ENCODE measurements around the gene ZNF653.

Gene ZNF653

GRCh38 chr19:11504502-11505031, 1.1 kb downstream of the ZNF653 start:
- TF ChIP-seq POLR2A (IDR thresholded peaks at IDR 0.05; ENCODE audit: low read depth, low read length), result no peak
- no peak for FAIRE-seq
- DNase-seq (ENCODE audit: insufficient read length, low spot score), result no peak

DNA sequence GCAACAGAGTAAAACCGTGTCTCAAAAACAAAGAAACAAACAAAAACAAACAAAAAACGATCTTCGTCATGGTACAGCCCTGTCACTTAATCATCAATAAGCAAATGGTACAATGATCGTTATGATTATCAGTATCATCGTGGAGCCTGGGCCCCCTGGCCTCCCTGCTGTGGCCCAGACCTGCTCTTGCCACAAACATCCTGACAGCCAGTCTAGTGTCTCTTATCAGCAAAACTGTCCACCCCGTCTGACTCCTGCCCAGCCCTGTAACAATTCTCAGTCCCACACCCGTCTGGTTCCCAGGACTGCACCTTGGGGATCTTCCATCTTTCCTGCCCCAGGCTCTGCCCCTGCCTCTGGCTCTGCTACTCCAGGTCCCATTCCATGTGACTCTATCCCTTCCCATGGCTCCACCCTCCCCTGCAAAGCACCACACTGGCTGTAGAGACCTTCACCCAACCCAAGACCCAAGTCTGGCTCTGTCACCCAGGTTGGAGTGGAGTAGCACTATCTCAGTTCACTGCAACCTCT, 5.7 kb downstream of the ZNF653 start:
- no peak for TF ChIP-seq POLR2A (IDR thresholded peaks at IDR 0.05; ENCODE audit: low read depth, low read length)
- FAIRE-seq (no peak), DNase-seq (ENCODE audit: insufficient read length, low spot score) (no peak)

DNA sequence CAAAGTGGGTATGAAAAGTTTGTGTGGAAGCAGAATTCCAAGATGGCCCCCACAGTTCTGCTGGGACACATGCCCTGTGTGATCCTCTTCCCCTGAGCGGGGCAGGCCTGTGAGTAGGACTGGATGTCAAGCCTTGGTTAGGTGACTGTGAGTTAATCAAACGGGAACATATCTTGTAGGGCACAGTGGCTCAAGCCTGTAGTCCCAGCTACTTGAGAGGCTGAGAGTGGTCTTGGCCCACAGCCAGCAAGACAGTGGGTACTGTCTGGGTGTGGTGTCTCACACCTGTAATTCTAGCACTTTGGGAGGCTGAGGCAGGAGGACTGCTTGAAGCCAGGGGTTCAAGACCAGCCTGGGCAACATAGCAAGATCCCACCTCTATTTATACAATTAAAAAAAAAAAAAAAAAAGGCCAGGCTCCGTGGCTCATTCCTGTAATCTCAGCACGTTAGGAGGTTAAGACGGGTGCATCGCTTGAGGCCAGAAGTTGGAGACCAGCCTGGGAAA, 6.4 kb downstream of the ZNF653 start:
- no peak for TF ChIP-seq POLR2A (IDR thresholded peaks at IDR 0.05; ENCODE audit: low read depth, low read length)
- FAIRE-seq, result no peak
- no peak for DNase-seq (ENCODE audit: insufficient read length, low spot score)

GRCh38 chr19:11496391-11497163, 9.1 kb downstream of the ZNF653 start:
- no peak for FAIRE-seq
- peak; percentile 90 for DNase-seq (ENCODE audit: insufficient read length, low spot score)
- TF ChIP-seq POLR2A (IDR thresholded peaks at IDR 0.05; ENCODE audit: low read depth, low read length), result no peak

GRCh38 chr19:11495885-11496284, 9.8 kb downstream of the ZNF653 start:
- TF ChIP-seq POLR2A (IDR thresholded peaks at IDR 0.05; ENCODE audit: low read depth, low read length), result no peak
- no peak for FAIRE-seq
- no peak for DNase-seq (ENCODE audit: insufficient read length, low spot score)

- TF ChIP-seq POLR2A (IDR thresholded peaks at IDR 0.05; ENCODE audit: low read depth, low read length), result no peak
- no peak for DNase-seq (ENCODE audit: insufficient read length, low spot score)
- FAIRE-seq, result no peak
Measured at GRCh38 chr19:11495481-11495880, 10.2 kb downstream of the ZNF653 start.

GRCh38 chr19:11494634-11495285, 10.9 kb downstream of the ZNF653 start:
- no peak for DNase-seq (ENCODE audit: insufficient read length, low spot score)
- TF ChIP-seq POLR2A (IDR thresholded peaks at IDR 0.05; ENCODE audit: low read depth, low read length), result no peak
- no peak for FAIRE-seq

GRCh38 chr19:11489378-11489777, 16.3 kb downstream of the ZNF653 start:
- no peak for FAIRE-seq
- no peak for DNase-seq (ENCODE audit: insufficient read length, low spot score)
- no peak for TF ChIP-seq POLR2A (IDR thresholded peaks at IDR 0.05; ENCODE audit: low read depth, low read length)

GRCh38 chr19:11486661-11487503, 18.8 kb downstream of the ZNF653 start:
- TF ChIP-seq POLR2A (IDR thresholded peaks at IDR 0.05; ENCODE audit: low read depth, low read length), result no peak
- DNase-seq (ENCODE audit: insufficient read length, low spot score) (no peak), FAIRE-seq (no peak)

- no peak for DNase-seq (ENCODE audit: insufficient read length, low spot score)
- no peak for FAIRE-seq
- no peak for TF ChIP-seq POLR2A (IDR thresholded peaks at IDR 0.05; ENCODE audit: low read depth, low read length)
Measured at GRCh38 chr19:11485245-11485837, 20.3 kb downstream of the ZNF653 start.

GRCh38 chr19:11483366-11484111, 22.1 kb downstream of the ZNF653 start:
- no peak for TF ChIP-seq POLR2A (IDR thresholded peaks at IDR 0.05; ENCODE audit: low read depth, low read length)
- DNase-seq (ENCODE audit: insufficient read length, low spot score) (no peak), FAIRE-seq (no peak)

DNA sequence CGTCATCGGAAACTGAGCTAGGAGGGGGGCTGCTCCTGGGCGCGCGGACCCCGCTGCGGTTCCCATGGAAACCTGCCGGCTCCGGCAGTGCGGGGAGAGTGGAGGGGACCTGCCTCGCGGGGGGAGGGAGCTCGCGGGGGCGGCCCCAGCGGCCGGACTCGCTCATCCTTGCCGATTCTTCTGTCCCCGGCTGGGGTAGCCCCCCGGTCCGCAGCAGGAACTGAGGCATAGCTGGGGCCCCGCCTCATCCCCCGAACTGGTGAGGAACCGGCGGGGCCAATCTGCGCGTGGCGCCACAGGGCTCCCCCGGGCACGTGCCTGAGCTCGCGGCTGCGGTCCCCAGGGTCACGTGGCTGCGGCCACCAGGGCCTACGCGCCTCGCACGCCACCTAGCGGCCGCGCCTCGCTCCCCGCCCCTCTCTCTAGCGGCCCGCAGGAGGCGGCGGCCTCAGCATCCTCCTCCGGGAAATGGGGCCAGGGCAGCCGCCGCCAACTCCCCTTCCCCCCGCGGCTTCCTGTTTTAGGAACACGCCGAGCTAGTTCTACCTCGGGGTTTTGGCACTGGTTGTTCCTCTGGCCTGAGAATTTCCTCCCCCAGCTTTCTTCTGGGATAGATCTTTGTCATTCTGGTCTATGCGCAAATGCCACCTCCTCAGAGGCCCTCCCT, 23.1 kb downstream of the ZNF653 start:
- DNase-seq (ENCODE audit: insufficient read length, low spot score) (peak; percentile 98), FAIRE-seq (no peak)
- TF ChIP-seq POLR2A (IDR thresholded peaks at IDR 0.05; ENCODE audit: low read depth, low read length), result 0 out of 2 replicates have a peak, but pooled peaks have one; percentile 23

Measured in H54 (cell line).